ENCODE measurements around the gene SPATC1L.

Gene SPATC1L

DNA sequence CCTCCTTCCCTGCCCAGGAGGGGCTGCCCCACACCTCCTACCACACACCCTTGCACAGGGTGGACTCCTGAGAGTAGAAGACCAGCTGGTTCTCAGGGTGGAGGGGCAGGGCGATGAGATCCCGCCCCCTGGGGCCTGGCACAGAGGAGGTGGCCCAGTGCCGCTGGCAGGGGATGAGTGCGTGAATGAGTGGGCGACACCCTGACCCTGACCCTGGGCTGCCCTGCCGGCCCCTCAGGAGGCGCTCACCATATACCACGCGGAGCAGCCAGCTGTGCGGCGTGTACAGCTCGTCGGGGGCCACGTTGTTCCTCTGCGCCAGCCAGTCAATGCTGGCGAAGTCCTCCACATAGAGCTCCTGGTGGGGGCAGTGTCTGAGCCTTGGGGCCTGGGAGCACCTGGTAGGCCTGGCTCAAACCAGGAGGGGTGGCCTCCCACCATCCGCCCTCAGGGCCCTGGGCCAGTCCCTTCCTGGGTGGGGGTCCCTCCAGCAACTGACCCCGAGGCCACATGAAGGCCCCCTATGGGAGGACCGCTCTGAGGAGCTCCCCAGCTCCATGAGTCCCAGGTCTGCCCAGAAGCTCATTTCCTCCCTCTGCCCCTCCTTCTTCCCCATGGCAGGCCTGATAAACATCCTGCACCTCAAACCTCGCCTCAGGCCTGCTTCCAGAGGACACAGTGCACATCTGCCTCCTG, 31.3 kb upstream of the SPATC1L start:
- no peak for DNase-seq (ENCODE audit: extremely low spot score)
- ChIA-PET POLR2A (no interaction called here), CTCF (interaction anchor here (0.8 kb wide), 1 partner anchor 9 kb away, joined by 3 read pairs; no protein-coding TSS in a partner anchor)
- TF ChIP-seq ELF4 (IDR thresholded peaks at IDR 0.05) (no peak), ZNF384 (IDR thresholded peaks at IDR 0.05) (no peak), HDGF (IDR thresholded peaks at IDR 0.05; ENCODE audit: borderline replicate concordance) (no peak), L3MBTL2 (conservative IDR thresholded peaks at IDR 0.05) (no peak), FOXK2 (IDR thresholded peaks at IDR 0.05) (no peak), FOXM1 (IDR thresholded peaks at IDR 0.05; ENCODE audit: borderline replicate concordance) (no peak), ARNT (IDR thresholded peaks at IDR 0.05) (no peak), SP1 (IDR thresholded peaks at IDR 0.05) (no peak)

GRCh38 chr21:46214478-46215340, 30.4 kb upstream of the SPATC1L start:
- POLR2A ChIA-PET = no interaction called here
- CTCF ChIA-PET = interaction anchor here (0.8 kb wide), 1 partner anchor 10 kb away, joined by 3 read pairs; no protein-coding TSS in a partner anchor
- TF ChIP-seq LEF1 (IDR thresholded peaks at IDR 0.05; ENCODE audit: borderline replicate concordance) (no peak), PKNOX1 (IDR thresholded peaks at IDR 0.05) (no peak), SP1 (IDR thresholded peaks at IDR 0.05) (no peak), FOXK2 (IDR thresholded peaks at IDR 0.05) (no peak), NFRKB (IDR thresholded peaks at IDR 0.05) (no peak), FOXM1 (IDR thresholded peaks at IDR 0.05; ENCODE audit: borderline replicate concordance) (no peak), FOXA1 (IDR thresholded peaks at IDR 0.05) (no peak), CTBP1 (IDR thresholded peaks at IDR 0.05; ENCODE audit: borderline replicate concordance) (no peak), HDGF (IDR thresholded peaks at IDR 0.05; ENCODE audit: borderline replicate concordance) (no peak), ELF4 (IDR thresholded peaks at IDR 0.05) (no peak)
- DNase-seq (ENCODE audit: extremely low spot score) = no peak

DNA sequence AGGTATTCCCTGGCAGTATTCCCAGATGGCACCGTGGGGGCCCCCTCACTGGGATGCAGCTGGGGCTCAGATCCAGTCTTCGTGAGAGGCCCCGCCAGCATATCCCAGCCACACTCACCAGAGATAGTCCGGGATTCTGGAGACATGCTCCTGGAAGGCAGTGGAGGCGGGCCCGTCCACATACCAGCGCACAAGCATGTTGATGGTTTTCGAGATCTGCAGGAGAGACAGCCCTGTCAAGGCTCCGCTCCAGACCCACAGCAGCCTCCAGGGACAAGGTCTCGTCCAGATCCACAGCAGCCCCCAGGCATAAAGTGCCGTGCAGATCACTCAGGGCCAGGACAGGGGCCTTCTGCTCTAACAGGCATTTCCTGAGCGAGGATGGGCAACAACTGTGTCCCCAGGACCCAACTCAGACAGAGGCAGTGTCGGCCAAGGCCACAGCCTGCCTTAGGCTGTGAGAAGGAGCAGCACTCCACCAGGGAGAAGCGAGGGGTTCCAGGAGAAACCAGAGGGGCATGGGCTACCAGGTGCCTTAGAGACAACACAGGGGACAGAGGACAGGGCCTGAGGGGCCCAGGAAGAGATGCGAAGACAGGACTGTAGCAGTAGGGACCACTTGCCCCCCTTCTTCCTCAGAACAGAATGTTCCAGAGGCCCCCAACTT, 29.5 kb upstream of the SPATC1L start:
- CTCF ChIA-PET = no interaction called here
- POLR2A ChIA-PET = no interaction called here
- TF ChIP-seq BHLHE40 (IDR thresholded peaks at IDR 0.05; ENCODE audit: borderline replicate concordance) (no peak), ARNT (IDR thresholded peaks at IDR 0.05) (no peak), NFRKB (IDR thresholded peaks at IDR 0.05) (no peak), L3MBTL2 (conservative IDR thresholded peaks at IDR 0.05) (no peak), FOXK2 (IDR thresholded peaks at IDR 0.05) (no peak), PKNOX1 (IDR thresholded peaks at IDR 0.05) (no peak), FOXA1 (IDR thresholded peaks at IDR 0.05) (no peak), ZNF384 (IDR thresholded peaks at IDR 0.05) (no peak), FOXM1 (IDR thresholded peaks at IDR 0.05; ENCODE audit: borderline replicate concordance) (no peak), TARDBP (IDR thresholded peaks at IDR 0.05) (no peak), SUZ12 (IDR thresholded peaks at IDR 0.05) (no peak), HDGF (IDR thresholded peaks at IDR 0.05; ENCODE audit: borderline replicate concordance) (no peak), ELF4 (IDR thresholded peaks at IDR 0.05) (no peak)
- DNase-seq (ENCODE audit: extremely low spot score) = no peak

DNA sequence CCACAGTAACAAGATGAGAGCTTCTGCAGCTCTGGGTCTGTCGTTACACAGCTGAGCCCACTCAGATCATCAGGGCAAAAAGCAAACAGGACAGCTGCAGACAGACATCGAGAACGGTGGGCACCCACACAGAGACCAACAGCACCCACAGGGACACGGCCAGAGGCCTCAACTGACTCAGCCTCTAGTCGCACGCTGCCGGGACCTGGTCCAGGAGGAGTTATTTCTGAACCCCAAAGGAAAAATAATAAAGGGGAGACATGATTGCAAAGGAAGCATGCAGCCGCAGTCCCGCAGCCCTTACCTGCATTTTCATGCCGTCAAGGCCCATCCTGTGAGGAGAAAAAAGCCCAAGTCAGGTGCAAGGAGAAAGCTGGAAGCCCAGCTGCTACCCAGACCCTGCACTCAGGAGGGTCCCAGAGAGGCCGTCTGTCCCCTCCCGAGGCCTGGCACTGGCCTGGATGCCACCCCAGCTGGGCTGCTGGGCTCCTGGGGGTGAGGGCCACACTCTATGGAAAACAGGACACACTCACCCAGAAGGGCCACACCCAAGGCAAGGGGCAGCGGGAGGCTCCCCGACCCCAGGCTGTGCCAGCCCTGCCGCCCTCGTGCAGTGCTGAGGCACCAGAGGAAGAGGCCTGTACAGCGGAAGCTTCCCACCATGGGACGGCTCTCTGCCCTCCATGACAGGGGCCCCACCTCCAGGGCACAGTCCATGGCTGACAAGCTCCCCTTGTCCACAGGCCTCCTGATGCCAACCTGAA, 28.6 kb upstream of the SPATC1L start:
- ChIA-PET CTCF (no interaction called here), POLR2A (no interaction called here)
- no peak for DNase-seq (ENCODE audit: extremely low spot score)
- TF ChIP-seq SUZ12 (IDR thresholded peaks at IDR 0.05) (no peak), L3MBTL2 (conservative IDR thresholded peaks at IDR 0.05) (no peak), FOXK2 (IDR thresholded peaks at IDR 0.05) (no peak), FOXM1 (IDR thresholded peaks at IDR 0.05; ENCODE audit: borderline replicate concordance) (no peak), ZNF384 (IDR thresholded peaks at IDR 0.05) (no peak), ELF4 (IDR thresholded peaks at IDR 0.05) (no peak), LEF1 (IDR thresholded peaks at IDR 0.05; ENCODE audit: borderline replicate concordance) (no peak), ARNT (IDR thresholded peaks at IDR 0.05) (no peak), TARDBP (IDR thresholded peaks at IDR 0.05) (no peak), HDGF (IDR thresholded peaks at IDR 0.05; ENCODE audit: borderline replicate concordance) (no peak), NFRKB (IDR thresholded peaks at IDR 0.05) (no peak), FOXA1 (IDR thresholded peaks at IDR 0.05) (no peak), PKNOX1 (IDR thresholded peaks at IDR 0.05) (no peak), BHLHE40 (IDR thresholded peaks at IDR 0.05; ENCODE audit: borderline replicate concordance) (no peak), SP1 (IDR thresholded peaks at IDR 0.05) (no peak), CTBP1 (IDR thresholded peaks at IDR 0.05; ENCODE audit: borderline replicate concordance) (no peak)

All from HEK293T (cell line).